HEK293T (cell line): ENCODE results near the gene LRTM1.

Experiments used
- ARNT ChIP-seq: fragments of 450-650 bp; IDR thresholded peaks from 2 replicates; pipeline ENCODE4 v1.6.1; 2017; ENCODE audit warnings: mild to moderate bottlenecking
- BHLHE40 ChIP-seq: fragments of 450-650 bp; IDR thresholded peaks from 2 replicates; pipeline ENCODE4 v1.6.1; 2016; ENCODE audit warnings: mild to moderate bottlenecking, moderate library complexity, borderline replicate concordance
- ELF4 ChIP-seq: fragments of 450-650 bp; IDR thresholded peaks from 2 replicates; pipeline ENCODE4 v1.6.1; 2017; ENCODE audit warnings: antibody characterized with exemption
- FOXA1 ChIP-seq: fragments of 450-650 bp; IDR thresholded peaks from 2 replicates; pipeline ENCODE4 v1.6.1; 2016; ENCODE audit warnings: mild to moderate bottlenecking
- FOXK2 ChIP-seq: fragments of 450-650 bp; IDR thresholded peaks from 2 replicates; pipeline ENCODE4 v1.6.1; 2016; ENCODE audit warnings: mild to moderate bottlenecking
- FOXM1 ChIP-seq: fragments of 450-650 bp; IDR thresholded peaks from 2 replicates; pipeline ENCODE4 v1.6.1; 2017; ENCODE audit warnings: mild to moderate bottlenecking, borderline replicate concordance
- HDGF ChIP-seq: fragments of 450-650 bp; IDR thresholded peaks from 2 replicates; pipeline ENCODE4 v1.6.1; 2017; ENCODE audit warnings: antibody characterized with exemption, borderline replicate concordance
- NFRKB ChIP-seq: fragments of 450-650 bp; IDR thresholded peaks from 2 replicates; pipeline ENCODE4 v1.6.1; 2016; ENCODE audit warnings: mild to moderate bottlenecking, moderate library complexity
- SP1 ChIP-seq: fragments of 450-650 bp; IDR thresholded peaks from 2 replicates; pipeline ENCODE4 v1.6.1; 2017
- SUZ12 ChIP-seq: fragments of 450-650 bp; IDR thresholded peaks from 2 replicates; pipeline ENCODE4 v1.6.1; 2016; ENCODE audit warnings: mild to moderate bottlenecking
- TARDBP ChIP-seq: fragments of 450-650 bp; IDR thresholded peaks from 2 replicates; pipeline ENCODE4 v1.6.1; 2016
- ZNF384 ChIP-seq: fragments of 450-650 bp; IDR thresholded peaks from 2 replicates; pipeline ENCODE4 v1.6.1; 2016

DNA sequence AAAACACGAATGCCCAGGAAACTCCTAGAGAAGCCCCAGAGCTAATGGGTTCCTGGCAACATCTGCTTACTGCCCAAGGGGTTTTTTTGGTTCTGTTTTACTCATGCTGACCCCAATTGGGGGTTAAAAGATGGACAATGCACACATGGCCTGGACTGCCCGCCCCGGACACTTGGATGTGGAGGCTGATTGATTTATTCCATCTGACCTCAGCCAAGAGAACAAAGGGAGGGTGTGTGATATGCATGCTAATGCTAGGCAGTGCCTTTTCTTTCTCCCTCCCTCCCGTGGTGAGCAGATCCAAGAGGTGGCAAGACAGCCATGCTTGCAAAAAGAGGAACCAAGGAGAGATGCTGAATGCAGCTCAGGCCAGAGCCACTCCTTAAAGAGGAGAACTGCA lies 3.3 kb upstream of the LRTM1 start:
- TF ChIP-seq HDGF (no peak), TARDBP (no peak), SUZ12 (no peak), SP1 (no peak), FOXM1 (no peak), ARNT (no peak), NFRKB (no peak), ELF4 (no peak), ZNF384 (no peak), BHLHE40 (no peak), FOXK2 (no peak), FOXA1 (no peak)
